Fibroblast of lung (primary cell): ENCODE measurements around the gene SLC51B.
A peak's percentile ranks its signal among the peaks of the same experiment; 100 is the strongest.

ENCODE experiments used
- CTCF ChIP-seq, 2 donors: IDR thresholded peaks in 1 of 2; conservative IDR thresholded peaks in 1 of 2; 1 replicate in 1 of 2; 2 replicates in 1 of 2; pipeline ENCODE4 v1.5.1; 2011 to 2012; ENCODE audit warnings: low read length in 2 of 2, control low read depth in 1 of 2, inconsistent platforms in 1 of 2, low read depth in 1 of 2, mild to moderate bottlenecking in 1 of 2
- EZH2 ChIP-seq: IDR thresholded peaks from 2 replicates; pipeline ENCODE4 v1.5.1; 2012; ENCODE audit warnings: low read length, control low read depth, mild to moderate bottlenecking; ENCODE audit errors: missing control alignments

- TF ChIP-seq EZH2: no peak
- peak; percentile 60 to 77 for TF ChIP-seq CTCF (conservative IDR thresholded peaks at IDR 0.05 in 1 of 2, IDR thresholded peaks at IDR 0.05 in 1 of 2; ENCODE audit: low read depth in 1 of 2, low read length in 2 of 2)
Measured at GRCh38 chr15:65032801-65033537, 12.2 kb upstream of the SLC51B start.
